ENCODE data around the gene PIP4K2C. TPM values are rescaled to one million over a fixed set of nuclear protein-coding genes. Genes with fewer than 3 reads are reported as not detected.
A peak's percentile ranks its signal among the peaks of the same experiment; 100 is the strongest.
"Not testable (repeated sequence)": the region's sequence is repeated elsewhere in the genome, so short reads cannot be mapped to it uniquely, and the experiment has no call there.

Gene PIP4K2C
- total RNA-seq, 1 donor from 2014 or later, result 11.8 TPM

DNA sequence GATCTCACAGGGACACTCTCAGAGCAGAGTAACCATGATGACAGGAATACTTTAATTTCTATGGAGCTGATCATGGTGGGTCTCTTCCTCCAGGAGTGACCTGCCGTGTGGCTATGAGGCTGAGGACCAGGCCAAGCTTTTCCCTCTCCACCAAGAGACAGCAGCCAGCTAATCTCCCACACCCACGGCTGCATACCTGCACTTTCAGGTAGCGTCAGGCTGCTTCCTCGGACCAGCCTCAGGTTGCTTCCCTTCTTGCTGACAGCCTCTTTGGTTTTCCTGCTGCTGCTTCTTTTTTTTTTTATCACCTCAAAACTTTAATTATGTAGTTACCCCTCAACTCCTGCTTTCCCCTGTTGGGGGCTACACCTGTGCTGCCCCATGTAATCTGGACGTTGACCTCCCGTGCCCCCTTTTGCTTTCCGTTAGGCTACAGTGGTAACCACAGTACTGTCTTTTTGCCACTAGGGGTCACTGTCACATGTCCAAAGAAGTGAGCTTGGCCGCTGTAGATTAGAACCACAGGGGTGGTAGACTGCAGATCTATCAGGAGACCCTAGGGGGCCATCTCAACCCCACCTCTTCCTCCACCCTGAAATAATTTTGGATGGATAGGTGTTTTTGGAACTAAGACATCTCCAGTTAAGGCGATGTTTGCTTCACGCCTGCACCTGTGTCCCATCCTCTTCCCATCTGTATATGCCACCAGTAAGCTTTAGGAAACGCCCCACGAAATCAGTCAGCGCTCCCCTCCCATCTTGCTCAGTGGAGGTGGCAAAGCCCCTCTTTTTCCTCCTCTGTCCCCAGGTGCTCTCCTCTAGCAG lies 7.8 kb upstream of the PIP4K2C start:
- ATAC-seq (peak; percentile 92), DNase-seq (ENCODE audit: low spot score) (peak; percentile 64)

DNA sequence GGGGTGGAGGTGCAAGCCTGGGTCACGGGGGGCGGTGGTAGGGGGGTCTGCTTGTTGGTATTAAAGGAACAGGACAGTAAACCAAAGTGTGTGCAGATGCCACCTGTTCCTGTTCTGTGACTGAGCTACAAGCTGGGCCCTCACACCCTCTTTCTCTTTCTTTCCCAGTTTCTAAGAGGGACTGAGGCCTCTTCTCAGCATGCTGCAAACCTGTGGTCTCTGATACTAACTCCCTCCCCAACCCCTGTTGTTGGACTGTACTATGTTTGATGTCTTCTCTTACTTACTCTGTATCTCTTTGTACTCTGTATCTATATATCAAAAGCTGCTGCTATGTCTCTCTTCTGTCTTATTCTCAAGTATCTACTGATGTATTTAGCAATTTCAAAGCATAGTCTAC lies 6.9 kb upstream of the PIP4K2C start:
- DNase-seq (ENCODE audit: low spot score), result no peak

DNA sequence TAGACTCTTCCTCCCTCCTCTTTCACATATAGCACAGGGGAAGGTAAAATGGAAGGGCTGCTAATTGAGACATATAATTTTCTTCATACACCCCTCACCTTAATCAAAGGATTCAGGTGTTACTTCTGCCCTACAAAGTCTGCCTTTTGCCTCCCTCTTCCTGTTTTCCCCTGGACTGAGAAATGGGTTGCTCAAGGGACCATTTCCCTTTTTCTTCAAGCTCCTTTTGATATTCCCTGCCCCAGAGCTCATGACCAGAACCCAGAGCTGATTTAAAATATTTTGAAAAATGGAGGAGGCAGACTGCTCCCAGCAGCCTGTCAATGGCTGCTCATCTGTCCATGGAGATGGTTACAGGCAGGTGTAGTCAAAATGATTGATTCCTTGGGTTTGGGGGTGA lies 6.3 kb upstream of the PIP4K2C start:
- no peak for ATAC-seq
- no peak for DNase-seq (ENCODE audit: low spot score)

More for the DNA sequence above, 6.9 kb upstream of the PIP4K2C start:
- no peak for ATAC-seq

DNA sequence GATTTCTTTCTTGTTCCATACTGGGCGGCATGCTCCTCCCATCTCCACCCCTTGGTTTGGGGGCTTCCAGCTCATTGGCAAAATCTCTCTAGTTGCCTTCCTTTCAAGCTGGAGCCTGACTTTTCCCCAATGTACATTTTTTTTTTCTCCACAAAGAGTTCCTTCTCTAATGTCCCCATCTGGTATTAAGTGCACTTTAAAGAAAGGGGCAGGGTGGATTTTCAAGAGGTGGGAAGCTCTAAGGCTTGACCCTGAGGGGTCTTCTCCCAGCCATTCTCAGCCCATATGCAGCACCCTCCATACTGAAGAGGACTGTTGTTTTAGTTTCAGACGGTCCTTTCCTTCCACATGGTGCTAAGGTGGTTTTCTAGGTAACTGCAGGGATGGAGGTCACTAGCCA lies 5.8 kb upstream of the PIP4K2C start:
- DNase-seq (ENCODE audit: low spot score) (no peak), ATAC-seq (no peak)

DNA sequence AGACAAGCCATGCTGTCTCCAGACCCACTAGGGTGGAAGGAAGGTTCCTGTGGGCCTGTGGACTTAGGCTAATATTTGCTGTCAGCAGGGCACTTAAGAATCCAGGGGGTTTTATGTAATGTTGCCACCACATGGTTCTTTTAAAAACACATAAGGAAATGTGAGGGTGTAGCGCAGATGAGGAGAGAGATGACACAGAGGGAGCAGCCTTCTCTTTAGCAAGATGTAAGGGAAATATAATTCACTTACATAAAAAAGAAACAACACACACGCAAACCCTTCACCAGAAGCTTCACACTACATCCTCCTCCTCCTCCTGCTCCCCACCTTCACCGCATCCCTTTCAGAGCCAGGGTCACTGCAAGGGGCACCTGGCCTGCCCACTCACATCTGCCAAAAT lies 4.9 kb upstream of the PIP4K2C start:
- DNase-seq (ENCODE audit: low spot score) (no peak), ATAC-seq (no peak)

DNA sequence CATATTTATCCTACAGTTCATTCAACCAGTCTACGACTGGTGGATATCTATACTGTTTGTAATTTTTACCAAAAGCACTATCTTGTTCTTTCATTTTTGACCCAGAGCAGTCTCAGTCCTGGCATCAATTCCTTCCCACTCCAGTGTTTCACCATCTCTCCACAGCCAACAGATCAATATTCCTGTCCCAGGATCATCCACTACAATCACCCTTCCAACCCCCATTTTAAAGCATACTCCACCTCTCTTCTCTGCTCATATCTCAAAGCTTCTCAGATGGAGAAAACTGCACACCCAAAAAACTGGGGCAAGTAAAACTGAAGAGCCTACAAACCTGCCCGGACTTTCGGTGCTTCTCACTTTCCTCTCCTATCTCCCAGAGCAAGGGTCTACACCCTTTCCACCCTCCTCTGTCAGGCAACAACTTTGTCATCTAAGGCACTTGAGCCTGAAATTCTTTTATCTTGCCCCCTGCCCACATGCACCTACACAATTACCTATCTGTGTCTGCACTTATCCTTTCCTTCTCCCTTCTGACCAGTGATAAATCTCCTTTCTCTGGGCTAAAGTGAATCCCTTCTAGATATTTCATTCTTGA lies 4.1 kb upstream of the PIP4K2C start:
- DNase-seq (ENCODE audit: low spot score), result no peak
- ATAC-seq, result peak; percentile 63

DNA sequence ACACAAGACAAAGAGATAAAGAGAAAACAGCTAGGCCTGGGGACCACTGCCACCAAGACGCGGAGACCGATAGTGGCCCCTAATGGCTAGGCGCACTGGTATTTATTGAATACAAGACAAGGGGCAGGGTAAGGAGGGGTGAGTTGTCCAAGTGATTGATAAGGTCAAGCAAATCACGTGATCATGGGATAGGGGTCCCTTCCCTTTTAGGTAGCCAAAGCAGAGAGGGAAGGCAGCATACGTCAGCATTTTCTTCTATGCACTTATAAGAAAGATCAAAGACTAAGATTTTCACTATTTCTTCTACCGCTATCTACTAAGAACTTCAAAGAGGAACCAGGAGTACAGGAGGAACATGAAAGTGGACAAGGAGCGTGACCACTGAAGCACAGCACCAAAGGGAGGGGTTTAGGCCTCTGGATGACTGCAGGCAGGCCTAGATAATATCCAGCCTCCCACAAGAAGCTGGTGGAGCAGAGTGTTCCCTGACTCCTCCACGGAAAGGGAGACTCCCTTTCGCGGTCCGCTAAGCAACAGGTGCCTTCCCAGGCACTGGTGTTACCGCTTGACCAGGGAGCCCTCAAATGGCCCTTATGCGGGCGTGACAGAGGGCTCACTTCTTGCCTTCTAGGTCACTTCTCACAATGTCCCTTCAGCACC lies 1.9 kb upstream of the PIP4K2C start:
- not testable (repeated sequence) for DNase-seq (ENCODE audit: low spot score); ATAC-seq

DNA sequence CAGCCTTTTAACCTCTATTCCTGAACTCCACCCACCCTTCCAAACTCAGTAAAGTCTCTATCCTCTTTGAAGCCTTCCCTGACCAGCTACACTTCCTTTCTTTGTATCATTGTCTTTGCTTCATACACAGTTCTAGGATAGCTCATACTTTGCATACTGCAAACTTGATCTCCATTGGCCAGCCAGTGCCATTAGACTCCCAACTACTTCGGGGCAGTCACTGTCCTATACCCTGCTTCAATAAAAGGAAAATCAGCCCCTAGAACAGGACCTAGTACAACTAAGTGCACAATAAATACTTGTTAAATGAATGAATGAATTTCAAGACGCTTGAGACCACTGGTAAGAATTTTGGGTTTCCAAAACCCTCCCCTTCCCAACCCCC lies 521 bp upstream of the PIP4K2C start:
- no peak for DNase-seq (ENCODE audit: low spot score)
- no peak for ATAC-seq

DNA sequence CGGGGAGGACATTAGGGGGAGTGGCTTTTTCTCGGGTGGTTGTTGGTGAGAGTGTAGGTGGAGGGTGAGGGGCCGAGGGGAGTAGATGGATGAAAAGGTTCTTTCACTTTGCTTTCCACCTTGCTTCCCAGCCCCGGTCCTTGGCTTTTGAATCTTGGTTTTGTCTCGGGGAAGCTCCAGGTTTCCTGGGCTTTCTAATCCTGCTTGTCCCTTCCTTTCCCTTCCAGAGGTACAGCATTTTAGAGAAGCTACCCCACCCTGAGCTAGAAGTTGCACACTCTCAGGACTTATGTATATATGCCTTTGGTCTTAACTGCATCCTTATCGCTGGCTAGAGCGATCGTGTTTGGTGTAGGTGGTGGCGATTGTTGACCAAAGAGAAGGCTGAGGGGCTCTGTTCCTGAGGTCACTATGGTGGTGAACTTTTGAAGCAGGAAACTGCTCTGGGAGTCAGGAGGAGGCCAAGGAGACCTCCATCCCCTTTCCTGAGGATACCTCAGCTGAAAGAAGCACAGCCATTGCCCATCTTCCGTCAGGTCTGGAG lies 862 bp downstream of the PIP4K2C start:
- ATAC-seq (no peak), DNase-seq (ENCODE audit: low spot score) (no peak)

DNA sequence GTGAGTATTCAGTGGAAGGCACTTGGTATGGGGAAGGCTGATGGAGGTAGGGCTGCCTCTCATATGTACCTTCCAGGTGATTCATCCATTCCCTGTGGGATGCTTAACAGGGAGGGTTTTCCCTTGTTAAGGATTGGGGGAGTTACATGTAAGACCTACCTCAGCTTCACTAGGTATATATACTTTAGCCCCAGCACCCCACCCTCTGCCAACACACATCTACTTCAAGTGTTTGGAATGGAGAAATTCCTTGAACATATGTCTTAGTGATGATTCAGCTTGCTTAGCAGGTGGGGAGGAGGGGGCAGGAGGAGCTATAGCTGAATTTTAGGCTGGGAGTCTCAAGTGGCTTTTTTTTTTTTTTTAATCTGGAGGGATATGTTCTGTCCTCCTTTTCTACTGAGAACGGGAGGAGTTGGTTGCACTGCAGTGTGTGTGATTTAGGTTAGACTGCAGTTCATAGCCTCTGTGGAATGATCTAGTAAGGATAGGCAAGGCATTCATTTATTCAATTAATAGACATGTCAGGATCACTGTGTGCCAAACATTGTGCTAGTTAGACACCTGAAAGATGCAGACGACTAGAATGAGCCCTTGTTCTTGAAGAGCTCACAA lies 1.7 kb downstream of the PIP4K2C start:
- DNase-seq (ENCODE audit: low spot score), result no peak
- ATAC-seq, result no peak

DNA sequence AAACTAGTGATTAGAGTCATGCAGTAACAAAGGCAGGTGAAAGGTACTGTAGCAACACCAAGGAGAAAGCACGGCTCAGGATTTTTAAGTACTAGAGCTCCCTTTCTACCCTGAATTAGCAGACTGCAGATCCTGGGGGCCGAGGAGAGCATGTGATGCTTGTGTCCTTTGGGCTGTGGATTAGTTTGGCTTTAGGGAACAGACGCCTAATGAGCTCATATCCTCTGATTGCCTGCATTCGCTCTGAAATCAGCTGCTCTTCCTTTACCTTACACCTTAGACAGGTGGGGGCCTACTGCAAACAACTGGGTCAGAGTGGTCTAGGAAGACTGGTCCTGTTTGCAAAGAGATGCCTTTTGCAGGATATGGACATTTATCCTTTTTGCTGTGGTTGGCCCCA lies 2.2 kb downstream of the PIP4K2C start:
- no peak for ATAC-seq
- DNase-seq (ENCODE audit: low spot score), result no peak

DNA sequence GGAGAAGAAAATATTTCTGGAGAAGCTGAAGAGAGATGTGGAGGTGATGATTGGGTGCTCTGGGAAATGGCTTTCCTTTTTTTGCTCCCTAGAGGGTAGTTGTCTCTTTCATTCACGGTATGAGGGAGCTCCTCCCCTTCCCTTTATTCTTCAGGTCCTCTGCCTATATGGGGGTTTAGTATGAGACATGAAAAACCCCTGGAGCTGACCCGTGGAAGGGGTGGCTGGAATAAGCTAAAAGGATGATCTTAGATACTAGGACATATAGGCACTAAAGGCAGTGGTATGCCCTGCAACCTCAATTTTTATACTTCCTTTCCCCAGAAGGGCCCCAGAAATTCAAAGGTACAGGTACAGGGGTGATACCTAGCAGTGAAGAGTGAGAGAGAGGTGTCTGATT lies 9.4 kb downstream of the PIP4K2C start:
- ATAC-seq (no peak), DNase-seq (ENCODE audit: low spot score) (no peak)

DNA sequence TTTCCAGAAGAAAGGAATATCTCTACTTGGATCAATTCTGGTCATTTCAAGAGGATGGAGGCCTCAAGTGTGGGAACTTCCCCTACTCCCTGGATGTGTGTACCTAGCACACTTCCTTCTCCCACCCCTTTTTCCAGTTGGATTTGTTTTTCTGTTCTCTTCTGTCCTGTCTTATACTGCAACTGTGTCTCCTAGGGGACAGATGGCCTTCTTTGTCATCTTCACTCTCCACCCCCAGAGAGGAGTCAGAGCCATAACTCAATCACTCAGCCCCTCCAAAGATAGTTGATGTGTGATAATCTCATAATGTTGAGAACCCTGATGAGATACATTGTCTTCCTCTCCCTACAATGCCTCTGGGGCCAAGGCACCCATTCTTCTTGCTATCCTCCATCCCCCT lies 11.6 kb downstream of the PIP4K2C start:
- ATAC-seq (no peak), DNase-seq (ENCODE audit: low spot score) (no peak)

DNA sequence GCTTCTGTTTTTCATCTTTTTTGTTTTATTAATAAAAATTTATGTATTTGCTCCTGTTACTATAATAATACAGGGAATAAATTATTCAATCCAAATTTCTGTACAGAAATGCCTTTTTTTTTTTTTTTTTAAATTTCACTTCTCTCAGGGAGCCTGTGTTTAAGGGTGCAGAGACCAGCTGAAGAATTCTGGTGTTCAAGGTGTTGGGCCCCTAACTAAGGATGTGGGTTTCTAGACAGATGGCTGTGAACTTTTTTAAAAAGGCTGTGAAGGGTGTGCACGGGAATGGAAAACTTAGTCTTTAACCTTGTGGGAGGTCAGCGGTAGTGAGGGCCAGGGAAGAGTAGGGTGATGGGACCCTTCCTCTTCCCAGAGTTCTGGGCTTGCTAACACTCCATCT lies 12.3 kb downstream of the PIP4K2C start:
- DNase-seq (ENCODE audit: low spot score) (no peak), ATAC-seq (no peak)

DNA sequence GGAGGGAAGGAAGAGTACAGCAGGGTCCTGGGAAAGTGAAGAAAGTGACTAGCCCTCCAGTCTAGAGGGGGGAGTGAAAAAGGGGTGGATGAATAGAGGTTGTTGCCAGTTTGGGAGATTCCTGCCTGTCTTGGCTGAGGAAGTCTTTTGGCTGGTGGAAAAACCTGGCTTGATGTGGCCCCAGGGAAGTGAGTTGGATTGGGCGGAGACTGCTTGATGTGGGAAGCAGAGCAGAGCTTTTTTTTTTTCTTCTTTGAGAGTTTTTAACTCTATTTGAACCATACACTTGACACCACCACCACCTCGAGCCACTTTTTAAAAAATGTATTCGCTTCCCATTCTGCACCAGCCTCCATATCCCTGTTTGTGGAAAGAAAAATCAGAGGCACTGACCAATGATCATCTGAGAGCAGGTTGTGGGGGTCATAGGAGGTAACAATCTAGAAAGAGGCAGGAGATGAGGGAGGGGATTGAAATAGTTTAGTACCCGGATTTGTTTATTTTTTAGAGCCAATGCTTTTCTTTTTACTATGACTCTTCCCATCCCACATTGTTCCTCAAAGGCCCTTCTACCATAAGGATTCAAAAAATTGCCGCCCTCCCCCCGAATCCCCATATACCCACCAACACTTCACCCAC lies 12.9 kb downstream of the PIP4K2C start:
- ATAC-seq (no peak), DNase-seq (ENCODE audit: low spot score) (no peak)

DNA sequence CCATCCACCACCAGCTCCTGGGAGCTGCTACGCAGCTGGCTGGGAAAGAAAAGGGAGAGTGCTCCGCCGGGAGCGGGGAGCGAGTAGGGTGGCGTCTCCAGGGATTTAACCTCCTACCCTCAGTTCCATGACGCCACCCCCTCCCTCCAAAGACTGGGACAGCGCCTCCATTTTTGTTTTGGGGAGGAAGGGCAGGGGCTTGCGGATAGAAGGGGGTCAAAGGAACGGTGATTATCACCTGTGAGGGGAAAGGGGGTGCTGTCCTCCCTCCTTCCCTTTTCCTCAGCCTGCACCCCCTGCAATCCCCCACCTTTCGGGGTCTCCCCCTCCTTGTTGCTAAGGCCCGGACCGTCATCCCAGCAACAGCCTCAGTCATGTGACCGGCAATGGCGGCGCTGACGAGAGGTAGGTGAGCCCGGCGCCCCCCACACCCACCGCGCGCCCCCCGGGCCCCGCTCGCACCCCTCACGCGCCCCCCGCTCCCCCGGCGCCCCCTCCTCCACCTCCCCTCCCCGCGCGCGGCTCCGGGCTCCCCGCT lies 13.5 kb downstream of the PIP4K2C start, which contains the start of gene DTX3:
DTX3 (plus strand) TSS at position 371 of the 538 bp plus-strand sequence. CDS start 1,694 bp downstream, outside the sequence.
- ATAC-seq (peak; percentile 31), DNase-seq (ENCODE audit: low spot score) (no peak)

DNA sequence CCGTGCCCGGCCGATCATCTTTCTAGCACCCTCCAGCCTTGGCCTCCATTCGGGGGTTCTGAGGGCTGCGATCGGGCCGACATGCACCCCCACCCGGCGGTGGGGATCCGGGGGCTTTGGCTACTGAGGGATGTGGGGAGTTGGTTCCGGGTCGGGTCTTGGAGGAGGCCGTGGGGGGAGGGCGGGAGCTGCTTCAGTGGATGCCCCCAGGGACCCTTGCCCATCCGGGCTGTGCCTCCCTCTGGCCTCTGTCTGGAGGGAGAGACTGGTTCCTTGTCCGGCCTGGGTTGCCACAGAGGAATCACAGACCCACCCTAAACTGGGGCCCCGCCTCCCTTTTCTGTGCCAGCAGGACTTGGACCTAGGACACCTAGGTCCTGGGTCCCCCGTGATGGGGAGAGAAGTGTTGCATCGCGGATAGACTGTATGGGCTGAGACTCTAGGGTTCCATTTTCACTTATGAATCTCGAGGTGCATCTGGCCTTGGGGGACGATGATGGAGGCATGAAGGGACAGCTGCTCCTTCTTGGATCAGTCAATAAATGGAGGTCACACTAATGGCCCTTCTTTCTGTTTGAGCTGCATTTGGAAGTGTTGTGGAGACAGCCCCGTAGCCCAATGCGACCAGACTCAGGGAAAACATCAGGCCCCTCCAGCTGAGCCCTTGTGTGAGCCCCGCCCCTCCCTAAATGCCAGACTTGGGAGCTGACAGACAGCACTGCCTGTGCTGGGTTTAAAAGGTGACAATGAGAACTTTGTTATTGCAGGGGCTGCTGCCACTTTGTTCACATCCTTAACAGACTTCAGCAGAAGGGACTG lies 14.2 kb downstream of the PIP4K2C start:
- DNase-seq (ENCODE audit: low spot score) (no peak), ATAC-seq (no peak)

DNA sequence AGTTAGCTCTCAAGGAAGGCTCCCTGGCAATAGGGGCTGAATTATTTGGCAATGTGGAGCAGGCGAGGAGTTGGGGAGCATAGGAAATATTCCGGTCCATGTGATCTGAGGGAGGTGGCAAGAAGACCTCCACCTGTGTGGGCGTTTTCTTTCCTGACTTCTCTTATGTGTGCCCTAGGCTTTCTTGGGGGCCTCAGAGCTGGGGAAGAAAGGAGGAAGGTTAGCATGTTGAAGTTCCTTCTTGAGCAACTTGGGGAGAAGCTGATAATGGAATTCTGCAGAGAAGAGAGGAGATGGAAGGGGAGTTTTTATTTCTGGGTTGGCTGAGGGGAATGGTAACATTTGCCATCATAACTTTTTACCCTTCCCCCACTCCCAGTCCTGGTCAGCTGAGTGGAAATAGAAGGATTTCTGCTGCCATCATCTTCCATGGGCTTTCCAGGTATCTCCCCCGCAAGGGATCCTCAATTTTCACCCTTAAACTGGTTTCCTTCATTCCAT lies 14.9 kb downstream of the PIP4K2C start:
- no peak for DNase-seq (ENCODE audit: low spot score)
- no peak for ATAC-seq

DNA sequence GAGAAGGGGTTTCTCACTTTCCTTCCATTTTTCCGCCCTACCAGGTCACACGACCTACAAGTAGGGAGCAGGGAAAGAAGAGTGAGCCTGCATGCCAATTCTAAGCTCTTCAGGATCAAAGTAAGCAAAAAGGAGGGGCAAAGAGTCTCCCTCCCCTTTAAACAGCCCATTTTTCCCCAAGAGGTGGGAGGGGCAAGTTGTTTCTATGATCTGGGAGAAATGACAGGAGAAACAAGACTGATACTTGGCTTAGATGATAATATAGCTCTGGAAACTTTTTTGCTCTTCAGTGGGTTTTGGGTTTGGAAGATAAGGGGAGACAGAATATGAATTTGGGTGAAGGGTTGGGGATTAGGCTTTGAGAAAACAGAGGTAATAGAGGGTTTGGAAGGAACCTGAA lies 15.4 kb downstream of the PIP4K2C start:
- no peak for ATAC-seq
- no peak for DNase-seq (ENCODE audit: low spot score)
